ENCODE results near the gene MAD1L1.

DNA sequence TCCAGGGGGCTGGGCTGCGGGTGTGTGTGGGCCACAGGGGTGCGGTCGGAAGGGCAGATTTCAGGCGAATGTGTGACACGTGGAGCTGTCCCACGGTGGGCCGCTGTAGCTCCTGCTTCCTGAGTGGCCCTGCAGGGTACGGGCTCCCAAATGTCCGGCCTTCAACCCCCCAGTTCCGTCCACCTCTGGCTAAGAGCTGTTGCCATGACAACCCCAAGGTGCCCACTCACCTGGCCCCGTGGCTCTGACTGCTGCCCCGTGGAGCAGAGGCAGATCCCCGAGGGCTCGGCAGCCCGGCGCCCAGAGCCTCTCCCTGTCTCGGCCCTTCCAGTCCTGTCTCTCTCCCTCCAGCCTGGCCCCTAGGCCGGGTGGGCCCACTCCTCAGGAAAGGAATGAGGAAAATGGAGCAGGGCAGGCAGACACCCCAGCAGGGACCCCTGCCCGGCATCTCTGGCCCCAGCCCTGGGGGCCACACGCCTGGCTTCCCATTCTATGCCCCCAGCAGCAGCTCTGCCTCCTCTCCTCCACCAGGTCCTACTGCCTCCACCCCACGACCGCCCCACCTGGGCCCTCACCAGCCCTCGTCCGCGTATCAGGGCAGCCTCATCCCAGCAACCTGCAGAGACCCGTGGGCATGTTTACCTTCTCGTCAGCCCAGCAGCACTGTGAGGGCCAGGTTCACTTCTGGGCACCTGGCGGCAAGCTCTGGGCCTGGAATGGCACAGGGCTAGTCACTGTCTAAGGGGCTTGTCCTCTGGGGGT lies 347.1 kb downstream of the MAD1L1 start:
- TF ChIP-seq CTCF (IDR thresholded peaks at IDR 0.05) (no peak), POLR2A (IDR thresholded peaks at IDR 0.05) (no peak)
